HG02588 (cell line): Measurements from ENCODE around the gene HDHD3.
"Not testable (repeated sequence)": the region's sequence is repeated elsewhere in the genome, so short reads cannot be mapped to it uniquely, and the experiment has no call there.

Experiments used
- ATAC-seq: cut with Tn5 transposase; IDR thresholded peaks from one replicate; pipeline ENCODE4 v1.9.1; 2021; ENCODE audit warnings: mild to moderate bottlenecking, moderate library complexity; ENCODE audit not compliant: unreplicated experiment

Gene HDHD3

DNA sequence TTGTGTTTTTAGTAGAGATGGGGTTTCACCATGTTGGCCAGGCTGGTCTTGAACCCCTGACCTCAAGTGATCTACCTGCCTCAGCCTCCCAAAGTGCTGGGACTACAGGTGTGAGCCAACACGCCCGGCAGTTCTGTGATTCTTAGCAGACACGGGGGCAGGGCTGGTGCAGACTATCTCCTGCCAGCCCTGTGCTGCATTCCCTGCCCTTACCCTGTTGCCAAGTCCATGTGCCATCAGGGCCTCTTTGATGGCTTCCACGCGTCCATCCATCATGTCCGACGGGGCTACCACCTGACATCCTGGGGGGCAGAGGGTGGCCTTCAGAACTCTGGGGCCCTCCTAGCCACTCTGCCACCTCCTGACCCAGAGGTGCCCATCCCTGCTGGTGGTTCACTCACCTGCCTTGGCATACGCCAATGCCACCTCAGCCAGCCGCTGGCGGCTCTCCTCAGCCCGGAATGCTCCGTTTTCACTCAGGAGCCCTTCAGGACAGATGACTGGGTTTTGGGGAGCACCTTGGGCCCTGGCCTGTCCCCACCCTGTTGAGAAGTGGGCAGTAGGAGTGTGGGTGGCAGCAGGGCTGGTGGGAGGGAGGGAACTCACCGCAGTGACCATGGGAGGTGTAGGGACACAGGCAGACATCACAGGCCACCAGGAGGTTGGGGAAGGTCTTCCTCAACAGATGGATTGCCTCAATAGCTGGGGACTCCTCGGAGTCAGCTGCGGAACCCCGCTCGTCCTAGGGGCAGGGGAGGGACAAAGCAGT, 13.6 kb upstream of the HDHD3 start:
- no peak for ATAC-seq

DNA sequence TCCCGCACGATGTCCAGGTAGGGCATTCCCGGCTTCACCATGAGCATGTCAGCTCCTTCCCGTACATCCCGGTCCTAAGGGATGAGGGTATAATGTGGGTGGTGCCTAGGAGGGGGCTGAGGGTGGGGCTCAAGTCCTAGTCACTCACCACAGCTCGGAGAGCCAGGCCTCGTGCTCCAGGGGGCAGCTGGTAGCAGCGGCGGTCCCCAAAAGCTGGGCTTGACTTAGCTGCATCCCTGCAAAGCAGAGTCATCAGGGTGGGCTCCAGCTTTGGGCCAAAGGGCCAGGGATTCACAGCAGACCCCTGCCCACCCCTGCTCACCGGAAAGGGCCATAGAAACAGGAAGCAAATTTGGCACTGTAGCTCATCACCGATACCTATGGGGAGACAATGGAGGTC, 12.7 kb upstream of the HDHD3 start:
- ATAC-seq, result no peak

DNA sequence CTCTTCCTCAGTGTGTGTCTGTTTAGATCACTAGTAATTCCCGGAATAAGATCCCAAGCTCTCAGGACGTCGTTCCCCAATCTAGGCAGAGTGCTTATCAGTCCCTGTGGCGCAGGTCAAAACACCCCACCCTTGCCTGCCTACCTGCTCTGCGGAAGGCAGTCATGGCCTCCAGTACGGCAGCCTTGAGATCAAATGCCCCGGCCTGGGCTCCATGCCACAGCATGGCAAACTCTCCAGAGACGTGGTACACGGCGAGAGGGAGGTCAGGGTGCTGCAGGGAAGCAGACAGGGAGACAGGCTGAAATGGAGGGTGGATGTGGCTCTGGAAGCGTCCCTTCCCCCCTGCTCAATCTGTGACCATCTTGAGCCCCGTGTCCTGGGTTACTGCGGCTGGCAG, 12.0 kb upstream of the HDHD3 start:
- no peak for ATAC-seq

DNA sequence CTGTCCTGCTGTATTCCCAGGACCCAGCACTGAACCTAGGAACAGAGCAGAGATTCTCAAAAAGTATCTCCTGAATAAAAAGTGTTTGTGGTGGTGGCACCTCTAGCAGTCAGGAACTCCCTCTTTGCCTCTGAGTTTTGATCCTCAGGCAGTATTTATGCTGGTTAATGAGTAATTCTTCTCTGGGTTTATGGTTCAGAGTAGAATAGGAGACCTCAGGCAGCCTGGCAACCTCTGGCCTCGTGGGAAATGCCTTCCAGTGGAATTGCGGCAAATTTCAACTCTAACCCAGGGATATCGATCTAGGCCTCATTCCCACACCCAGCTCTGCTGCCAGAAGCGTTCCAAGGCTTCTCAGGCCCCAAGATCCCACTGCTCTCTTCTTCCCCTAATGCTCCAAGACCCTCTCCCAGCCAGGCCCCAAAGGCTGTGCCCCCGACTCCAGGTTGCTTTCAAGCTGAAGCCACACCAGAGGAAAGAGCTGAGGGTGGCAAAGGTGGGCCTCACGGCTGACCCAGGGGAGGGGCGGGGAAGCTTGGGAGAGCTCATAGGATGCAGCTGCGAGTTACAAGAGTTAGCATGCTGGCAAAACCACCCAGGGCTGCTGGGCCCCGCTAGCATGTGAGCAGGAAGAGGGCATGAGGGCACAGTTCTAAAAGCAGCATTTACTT, 10.9 kb upstream of the HDHD3 start:
- no peak for ATAC-seq

- no peak for ATAC-seq
Measured at GRCh38 chr9:113386571-113387393, 10.0 kb upstream of the HDHD3 start.

- ATAC-seq, result no peak
Measured at GRCh38 chr9:113381909-113382411, 5.2 kb upstream of the HDHD3 start.

- ATAC-seq, result not testable (repeated sequence)
Measured at GRCh38 chr9:113381441-113381840, 4.7 kb upstream of the HDHD3 start.

GRCh38 chr9:113380869-113381378, 4.1 kb upstream of the HDHD3 start:
- peak; percentile 69 for ATAC-seq

DNA sequence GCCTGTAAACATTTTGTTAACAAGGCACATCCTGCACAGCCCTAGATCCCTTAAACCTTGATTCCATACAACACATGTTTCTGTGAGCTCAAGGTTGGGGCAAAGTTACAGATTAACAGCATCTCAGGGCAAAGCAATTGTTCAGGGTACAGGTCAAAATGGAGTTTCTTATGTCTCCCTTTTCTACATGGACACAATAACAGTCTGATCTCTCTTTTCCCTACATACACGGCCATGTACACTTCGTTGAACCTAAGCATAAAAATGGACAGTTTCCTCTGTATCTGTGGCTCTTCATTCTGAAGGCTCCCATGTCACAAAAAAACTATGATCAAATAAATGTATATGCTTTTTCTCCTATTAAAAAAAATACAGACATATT, 3.0 kb upstream of the HDHD3 start:
- ATAC-seq, result not testable (repeated sequence)

DNA sequence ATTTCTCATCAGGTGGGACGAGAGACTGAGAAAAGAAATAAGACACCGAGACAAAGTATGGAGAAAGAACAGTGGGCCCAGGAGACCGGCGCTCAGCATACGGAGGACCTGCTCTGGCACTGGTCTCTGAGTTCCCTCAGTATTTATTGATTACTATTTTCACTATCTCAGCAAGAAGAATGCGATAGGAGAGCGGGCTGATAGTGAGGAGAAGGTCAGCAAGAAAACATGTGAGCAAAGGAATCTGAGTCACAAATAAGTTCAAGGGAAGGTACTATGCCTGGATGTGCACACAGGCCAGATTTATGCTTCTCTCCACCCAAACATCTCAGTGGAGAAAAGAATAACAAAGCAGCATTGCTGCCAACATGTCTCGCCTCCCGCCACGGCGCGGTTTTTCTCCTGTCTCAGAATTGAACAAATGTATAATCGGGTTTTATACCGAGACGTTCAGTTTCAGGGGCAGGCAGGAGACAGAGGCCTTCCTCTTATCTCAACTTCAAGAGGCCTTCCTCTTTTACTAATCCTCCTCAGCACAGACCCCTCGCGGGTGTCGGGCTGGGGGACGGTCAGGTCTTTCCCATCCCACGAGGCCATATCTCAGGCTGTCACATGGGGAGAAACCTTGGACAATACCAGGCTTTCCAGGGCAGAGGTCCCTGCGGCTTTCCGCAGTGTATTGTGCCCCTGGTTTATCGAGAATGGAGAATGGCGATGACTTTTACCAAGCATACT, 2.5 kb upstream of the HDHD3 start:
- not testable (repeated sequence) for ATAC-seq

- no peak for ATAC-seq
Measured at GRCh38 chr9:113375057-113376023, 1.4 kb downstream of the HDHD3 start.

- ATAC-seq, result no peak
Measured at GRCh38 chr9:113373676-113374392, 3.0 kb downstream of the HDHD3 start.

- no peak for ATAC-seq
Measured at GRCh38 chr9:113373256-113373655, 3.5 kb downstream of the HDHD3 start.

- no peak for ATAC-seq
Measured at GRCh38 chr9:113372059-113372458, 4.7 kb downstream of the HDHD3 start.

DNA sequence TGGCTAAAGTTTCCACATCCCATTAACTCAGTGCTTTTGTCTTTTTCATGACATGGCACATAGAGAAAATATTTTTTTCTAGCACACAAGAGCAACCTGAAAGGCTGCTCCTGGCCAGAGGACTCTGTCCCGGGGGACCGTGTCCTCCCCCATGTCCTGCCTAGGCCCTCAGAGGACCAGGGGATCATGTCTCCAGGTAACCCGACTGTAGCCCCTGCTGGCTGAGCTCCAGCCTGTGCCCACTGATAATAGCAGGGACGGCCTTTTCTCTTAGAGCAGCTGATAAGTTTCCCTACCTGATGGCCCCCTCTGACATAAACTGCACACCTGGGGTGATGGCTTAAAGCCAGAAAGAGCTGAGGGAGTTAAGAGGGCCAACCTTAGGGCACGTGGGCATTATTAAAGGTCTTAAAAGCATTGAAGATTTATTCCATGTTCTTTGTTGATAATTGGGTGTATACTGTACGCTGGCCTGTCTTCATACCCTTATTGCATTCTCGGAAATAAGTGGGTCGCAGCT, 5.9 kb downstream of the HDHD3 start:
- ATAC-seq, result no peak

DNA sequence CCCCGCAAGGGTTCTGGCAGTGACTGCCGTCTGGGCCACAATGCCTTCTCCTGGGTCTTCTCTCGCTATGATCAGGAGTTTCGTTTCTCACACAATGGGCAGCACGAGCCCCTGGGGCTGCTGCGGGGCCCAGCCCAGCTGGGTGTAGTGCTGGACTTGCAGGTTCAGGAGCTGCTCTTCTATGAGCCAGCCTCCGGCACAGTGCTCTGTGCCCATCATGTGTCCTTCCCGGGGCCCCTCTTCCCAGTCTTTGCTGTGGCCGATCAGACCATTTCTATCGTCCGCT, 7.0 kb downstream of the HDHD3 start:
- ATAC-seq, result no peak

GRCh38 chr9:113368982-113369854, 7.6 kb downstream of the HDHD3 start:
- ATAC-seq, result no peak
